Stimulated activated naive CD8-positive, alpha-beta T cell treated with anti-CD3 and anti-CD28 coated beads, Interleukin-15, Interleukin-2, amounts not matched to agents 100 ng/mL and 50 ng/mL, for 24 hours (primary cell): ENCODE measurements around the gene RYR3.

ENCODE experiments used
- H3K27ac Mint-ChIP-seq: one replicate; pipeline ENCODE4 v1.8.0; 2021; ENCODE audit warnings: mild to moderate bottlenecking, mixed read lengths
- H3K27me3 Mint-ChIP-seq: one replicate; pipeline ENCODE4 v1.8.0; 2021; ENCODE audit warnings: mixed read lengths
- H3K36me3 Mint-ChIP-seq: one replicate; pipeline ENCODE4 v1.8.0; 2021; ENCODE audit warnings: low read depth, mixed read lengths
- H3K4me1 Mint-ChIP-seq: one replicate; pipeline ENCODE4 v1.8.0; 2021; ENCODE audit warnings: low read depth, mixed read lengths
- H3K4me3 Mint-ChIP-seq: one replicate; pipeline ENCODE4 v1.8.0; 2021; ENCODE audit warnings: mild to moderate bottlenecking, mixed read lengths
- H3K9me3 Mint-ChIP-seq: one replicate; pipeline ENCODE4 v1.8.0; 2021; ENCODE audit warnings: mixed read lengths

Gene RYR3

DNA sequence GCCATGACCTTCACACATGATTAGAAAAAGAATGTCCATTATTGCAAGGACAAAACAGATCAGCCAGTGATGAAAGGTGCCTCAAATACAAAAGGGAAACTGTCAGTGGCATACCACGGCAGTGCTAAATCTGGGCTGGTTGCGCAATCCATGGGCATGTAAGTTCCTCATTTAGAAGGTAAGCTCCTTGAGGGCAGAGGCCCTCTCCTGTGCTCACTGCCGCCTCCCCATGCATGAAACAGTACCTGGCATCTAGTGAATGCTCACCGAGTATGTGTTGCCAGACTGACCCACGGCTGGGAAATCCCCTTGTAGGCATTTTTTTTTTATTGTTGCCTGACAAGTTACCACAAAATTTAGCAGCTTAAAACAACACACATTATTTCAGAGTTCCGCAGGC lies 345.4 kb downstream of the RYR3 start:
- Mint-ChIP-seq H3K4me1 (no peaks in the 10 kb centered on the region), H3K4me3 (no peak overlapping the region), H3K9me3 (no peaks in the 10 kb centered on the region), H3K36me3 (no peaks in the 10 kb centered on the region), H3K27ac (no peak overlapping the region), H3K27me3 (peaks cover 3% of the 10 kb centered on the region)

DNA sequence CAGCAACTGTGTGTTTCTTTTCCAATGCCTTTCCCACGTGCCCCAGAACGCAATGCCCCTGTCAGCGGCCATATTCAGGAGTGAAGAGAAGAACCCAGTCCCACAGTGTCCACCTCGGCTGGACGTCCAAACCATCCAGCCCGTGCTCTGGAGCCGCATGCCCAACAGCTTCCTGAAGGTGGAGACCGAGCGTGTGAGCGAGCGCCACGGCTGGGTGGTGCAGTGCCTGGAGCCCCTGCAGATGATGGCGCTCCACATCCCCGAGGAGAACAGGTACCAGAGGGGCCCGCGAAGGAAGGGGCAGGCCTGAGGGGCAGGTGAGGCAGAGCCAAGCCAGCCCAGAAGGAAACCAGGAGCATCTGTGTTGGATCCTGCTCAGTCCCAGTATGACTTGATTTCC lies 349.4 kb downstream of the RYR3 start:
- H3K27me3 Mint-ChIP-seq, result peaks cover 3% of the 10 kb centered on the region
- H3K27ac Mint-ChIP-seq, result no peak overlapping the region
- H3K9me3 Mint-ChIP-seq, result no peaks in the 10 kb centered on the region
- no peak overlapping the region for H3K4me3 Mint-ChIP-seq
- no peaks in the 10 kb centered on the region for H3K36me3 Mint-ChIP-seq
- no peaks in the 10 kb centered on the region for H3K4me1 Mint-ChIP-seq

DNA sequence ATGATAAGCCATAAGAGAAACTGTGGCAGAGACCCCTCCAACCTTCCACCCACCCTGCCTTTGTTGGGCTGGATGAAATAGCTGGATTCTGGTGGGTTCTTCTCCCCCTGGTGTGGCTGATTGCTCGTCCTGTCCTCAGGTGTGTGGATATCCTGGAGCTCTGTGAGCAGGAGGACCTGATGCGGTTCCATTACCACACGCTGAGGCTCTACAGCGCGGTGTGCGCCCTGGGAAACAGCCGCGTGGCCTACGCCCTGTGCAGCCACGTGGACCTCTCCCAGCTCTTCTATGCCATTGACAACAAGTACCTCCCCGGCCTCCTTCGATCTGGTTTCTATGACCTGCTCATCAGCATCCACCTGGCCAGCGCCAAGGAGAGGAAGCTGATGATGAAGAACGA lies 351.2 kb downstream of the RYR3 start:
- Mint-ChIP-seq H3K4me3 (no peak overlapping the region), H3K27me3 (peaks cover 6% of the 10 kb centered on the region), H3K9me3 (no peaks in the 10 kb centered on the region), H3K27ac (no peak overlapping the region), H3K4me1 (no peaks in the 10 kb centered on the region), H3K36me3 (no peaks in the 10 kb centered on the region)

DNA sequence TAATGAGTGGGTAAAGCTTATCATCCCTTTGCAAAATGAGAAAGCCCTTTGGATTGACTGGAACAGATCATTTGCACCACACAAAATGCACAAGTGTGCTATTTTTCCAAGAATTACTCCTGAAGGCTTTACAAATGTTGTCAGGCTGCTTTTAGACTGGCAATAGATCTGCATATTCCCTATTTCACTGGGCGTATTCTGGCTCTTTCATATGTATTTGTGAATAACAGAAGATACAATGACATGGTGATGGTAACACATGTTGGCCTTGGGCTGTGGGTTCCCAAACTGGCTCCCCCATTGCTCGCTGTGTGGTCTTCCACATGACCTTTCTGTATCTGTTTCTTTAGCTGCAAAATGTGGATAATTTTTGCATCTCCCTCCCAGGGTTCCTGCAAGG lies 354.2 kb downstream of the RYR3 start:
- peaks cover 3% of the 10 kb centered on the region for H3K27me3 Mint-ChIP-seq
- no peaks in the 10 kb centered on the region for H3K36me3 Mint-ChIP-seq
- no peak overlapping the region for H3K4me3 Mint-ChIP-seq
- H3K9me3 Mint-ChIP-seq, result no peaks in the 10 kb centered on the region
- H3K27ac Mint-ChIP-seq, result no peak overlapping the region
- H3K4me1 Mint-ChIP-seq, result no peaks in the 10 kb centered on the region

DNA sequence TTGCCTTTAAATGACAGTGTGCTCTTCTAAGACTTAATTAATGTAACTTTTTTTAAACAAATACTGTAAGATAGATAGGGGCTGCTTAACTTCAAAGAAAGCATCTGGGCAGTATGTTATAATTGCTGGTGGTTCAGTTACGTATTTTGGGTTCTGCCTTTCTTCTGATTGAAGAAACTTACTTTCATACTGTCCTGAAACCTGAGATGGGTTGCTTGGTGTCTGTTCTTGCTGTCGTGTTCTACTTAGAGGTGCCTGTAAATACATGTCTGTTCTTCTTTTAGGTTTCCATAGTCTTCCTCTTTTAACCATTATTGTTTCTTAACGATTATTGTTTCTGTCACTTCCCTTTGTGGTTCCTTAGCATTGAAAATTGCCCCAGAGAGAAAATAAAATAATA lies 359.8 kb downstream of the RYR3 start:
- Mint-ChIP-seq H3K27ac (no peak overlapping the region), H3K27me3 (peaks cover 39% of the 10 kb centered on the region), H3K4me3 (no peak overlapping the region), H3K9me3 (no peaks in the 10 kb centered on the region), H3K4me1 (no peaks in the 10 kb centered on the region), H3K36me3 (no peaks in the 10 kb centered on the region)

DNA sequence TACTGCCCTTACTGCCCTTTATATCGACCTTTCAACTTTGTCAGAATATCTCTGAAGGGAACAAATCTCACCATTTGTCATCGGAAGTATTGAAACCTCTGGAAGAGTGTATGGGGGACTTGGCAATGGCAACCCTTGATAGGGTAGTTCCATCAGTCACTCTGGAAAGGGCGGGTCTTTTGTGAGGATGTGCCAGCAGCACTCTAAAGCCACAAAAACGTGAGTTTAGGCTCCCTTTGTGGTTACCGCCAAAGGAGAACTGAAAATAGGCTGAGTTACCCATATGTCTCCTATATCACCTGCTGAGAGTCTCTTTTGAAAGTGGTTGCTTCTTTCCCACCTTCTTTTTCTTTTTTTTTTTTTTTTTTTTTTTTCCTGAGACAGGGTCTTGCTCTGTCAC lies 360.7 kb downstream of the RYR3 start:
- H3K27me3 Mint-ChIP-seq, result peaks cover 45% of the 10 kb centered on the region
- no peaks in the 10 kb centered on the region for H3K9me3 Mint-ChIP-seq
- no peaks in the 10 kb centered on the region for H3K4me1 Mint-ChIP-seq
- H3K36me3 Mint-ChIP-seq, result no peaks in the 10 kb centered on the region
- H3K27ac Mint-ChIP-seq, result no peak overlapping the region
- H3K4me3 Mint-ChIP-seq, result no peak overlapping the region

DNA sequence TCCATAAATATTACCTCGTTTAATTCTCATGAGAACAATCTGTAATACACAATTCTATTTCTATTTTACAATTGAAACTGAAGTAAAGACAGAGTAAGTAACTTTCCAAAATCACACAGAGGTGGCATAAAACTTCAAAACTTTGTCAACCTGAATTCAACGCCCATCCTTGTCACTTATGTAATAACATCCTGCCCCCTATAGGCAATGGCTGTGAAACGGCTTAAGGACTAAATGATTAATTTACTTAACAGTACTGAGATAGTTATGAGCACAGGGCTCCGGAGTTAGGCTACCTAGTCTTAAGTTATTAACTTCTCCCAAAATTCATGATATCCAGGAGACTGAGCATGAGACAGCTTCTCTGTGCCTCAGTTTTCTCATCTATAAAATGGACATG lies 364.5 kb downstream of the RYR3 start:
- Mint-ChIP-seq H3K27ac (no peak overlapping the region), H3K4me1 (no peaks in the 10 kb centered on the region), H3K36me3 (no peaks in the 10 kb centered on the region), H3K4me3 (no peak overlapping the region), H3K27me3 (peaks cover 42% of the 10 kb centered on the region), H3K9me3 (no peaks in the 10 kb centered on the region)

DNA sequence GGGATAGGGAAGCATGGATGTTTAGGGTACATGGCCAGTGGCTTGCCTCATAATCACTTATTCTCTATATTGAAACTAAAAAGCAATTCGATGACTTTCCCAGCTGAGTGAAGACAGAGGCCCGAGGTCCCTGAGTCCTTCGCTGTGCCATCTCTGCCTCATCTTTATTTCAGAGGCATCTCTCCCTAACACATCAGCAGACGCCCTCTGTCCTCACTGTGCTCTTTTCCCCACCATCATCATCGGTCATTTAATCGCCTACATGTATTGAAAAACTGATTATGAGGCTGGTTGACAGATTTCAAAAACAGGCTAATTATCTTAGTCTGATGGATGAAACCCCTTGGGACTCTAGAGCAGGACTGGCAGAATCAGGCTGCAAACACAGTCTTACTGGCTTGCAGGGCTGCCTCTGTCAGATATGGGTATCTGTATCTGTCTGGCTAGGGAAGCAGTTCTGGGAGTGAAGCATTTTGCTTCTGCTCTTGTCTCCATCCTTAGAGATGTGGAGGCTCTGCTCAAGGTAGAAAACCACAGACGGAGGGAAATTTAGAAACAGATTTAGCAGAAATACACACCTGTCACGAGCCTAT lies 366.6 kb downstream of the RYR3 start:
- Mint-ChIP-seq H3K27ac (no peak overlapping the region), H3K27me3 (peaks cover 38% of the 10 kb centered on the region), H3K4me1 (no peaks in the 10 kb centered on the region), H3K9me3 (no peaks in the 10 kb centered on the region), H3K4me3 (no peak overlapping the region), H3K36me3 (no peaks in the 10 kb centered on the region)

DNA sequence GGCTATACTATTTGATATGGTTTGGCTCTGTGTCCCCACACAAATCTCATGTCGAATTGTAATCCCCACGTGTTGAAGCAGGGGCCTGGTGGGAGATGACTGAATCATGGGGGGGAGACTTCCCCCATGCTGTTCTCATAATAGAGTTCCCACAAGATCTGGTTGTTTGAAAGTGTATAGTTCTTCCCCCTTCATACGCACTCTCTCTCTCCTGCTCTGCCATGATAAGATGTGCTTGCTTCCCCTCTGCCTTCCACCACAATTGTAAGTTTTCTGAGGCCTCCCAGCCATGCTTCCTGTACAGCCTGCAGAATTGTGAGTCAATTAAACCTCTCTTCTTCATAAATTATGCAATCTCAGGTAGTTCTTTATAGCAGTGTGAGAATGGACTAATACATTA lies 367.4 kb downstream of the RYR3 start:
- H3K4me1 Mint-ChIP-seq, result no peaks in the 10 kb centered on the region
- H3K27me3 Mint-ChIP-seq, result peaks cover 38% of the 10 kb centered on the region
- H3K9me3 Mint-ChIP-seq, result no peaks in the 10 kb centered on the region
- H3K27ac Mint-ChIP-seq, result no peak overlapping the region
- no peaks in the 10 kb centered on the region for H3K36me3 Mint-ChIP-seq
- no peak overlapping the region for H3K4me3 Mint-ChIP-seq

DNA sequence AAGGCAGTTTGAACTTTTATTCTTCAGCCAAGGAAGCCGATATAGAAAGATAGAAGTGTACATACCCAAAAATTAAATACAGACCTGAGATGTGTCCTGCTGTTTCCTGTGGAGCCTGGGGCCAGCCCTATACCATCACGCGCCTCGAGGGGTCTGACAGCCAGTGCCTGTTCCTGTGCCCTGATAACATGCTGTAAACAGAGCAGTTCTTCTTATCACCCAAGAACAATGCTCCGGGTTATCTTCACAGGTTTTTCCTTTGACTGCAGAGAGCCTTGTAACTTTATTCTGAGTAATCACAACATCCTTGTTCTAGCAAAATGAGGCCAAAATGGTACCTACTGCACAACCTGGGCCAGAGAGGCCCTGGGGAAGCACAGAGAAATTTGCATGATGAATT lies 367.8 kb downstream of the RYR3 start:
- Mint-ChIP-seq H3K4me1 (no peaks in the 10 kb centered on the region), H3K27ac (no peak overlapping the region), H3K36me3 (no peaks in the 10 kb centered on the region), H3K27me3 (peaks cover 39% of the 10 kb centered on the region), H3K4me3 (no peak overlapping the region), H3K9me3 (no peaks in the 10 kb centered on the region)

DNA sequence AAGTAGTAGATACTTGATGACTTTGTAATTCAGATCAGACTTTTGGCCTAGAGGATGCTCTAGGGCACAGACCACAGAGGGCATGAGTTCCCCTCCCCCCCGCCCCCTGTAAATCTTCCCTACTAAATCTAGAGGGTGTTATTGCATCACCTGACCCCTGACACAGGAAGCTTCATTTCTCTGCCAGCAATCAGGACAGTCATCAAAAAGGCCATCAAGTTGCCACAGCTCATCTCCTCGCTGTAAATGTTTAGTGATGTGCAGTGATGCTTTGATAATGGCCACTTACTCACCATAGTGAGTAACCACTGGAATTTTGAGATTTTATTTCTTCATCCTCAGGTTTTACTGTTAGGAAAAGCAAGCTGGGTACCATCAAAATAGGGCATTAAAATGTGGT lies 368.3 kb downstream of the RYR3 start:
- no peaks in the 10 kb centered on the region for H3K9me3 Mint-ChIP-seq
- no peaks in the 10 kb centered on the region for H3K4me1 Mint-ChIP-seq
- no peak overlapping the region for H3K4me3 Mint-ChIP-seq
- H3K27me3 Mint-ChIP-seq, result peaks cover 34% of the 10 kb centered on the region
- H3K27ac Mint-ChIP-seq, result no peak overlapping the region
- H3K36me3 Mint-ChIP-seq, result no peaks in the 10 kb centered on the region

DNA sequence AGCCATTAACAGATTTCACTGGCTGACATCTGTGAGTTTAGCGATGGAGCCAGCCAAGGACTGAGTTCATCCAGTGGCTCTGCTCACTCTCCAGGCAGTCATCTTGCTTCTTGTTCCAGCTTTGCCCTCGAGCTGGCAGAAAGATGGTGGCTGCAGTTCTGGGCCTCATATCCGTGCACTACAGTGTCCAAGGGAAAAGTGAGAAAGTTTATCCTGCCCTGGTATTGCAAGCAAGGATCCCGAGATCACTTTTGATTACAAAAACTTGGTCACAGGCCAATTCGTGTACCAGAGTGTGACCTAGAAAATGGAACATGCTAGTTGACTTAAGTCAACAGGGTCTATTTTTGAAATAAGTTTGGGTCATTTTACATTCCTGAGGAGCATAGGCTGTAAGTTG lies 369.6 kb downstream of the RYR3 start:
- Mint-ChIP-seq H3K4me3 (no peak overlapping the region), H3K27me3 (peaks cover 26% of the 10 kb centered on the region), H3K9me3 (no peaks in the 10 kb centered on the region), H3K4me1 (no peaks in the 10 kb centered on the region), H3K27ac (no peak overlapping the region), H3K36me3 (no peaks in the 10 kb centered on the region)

DNA sequence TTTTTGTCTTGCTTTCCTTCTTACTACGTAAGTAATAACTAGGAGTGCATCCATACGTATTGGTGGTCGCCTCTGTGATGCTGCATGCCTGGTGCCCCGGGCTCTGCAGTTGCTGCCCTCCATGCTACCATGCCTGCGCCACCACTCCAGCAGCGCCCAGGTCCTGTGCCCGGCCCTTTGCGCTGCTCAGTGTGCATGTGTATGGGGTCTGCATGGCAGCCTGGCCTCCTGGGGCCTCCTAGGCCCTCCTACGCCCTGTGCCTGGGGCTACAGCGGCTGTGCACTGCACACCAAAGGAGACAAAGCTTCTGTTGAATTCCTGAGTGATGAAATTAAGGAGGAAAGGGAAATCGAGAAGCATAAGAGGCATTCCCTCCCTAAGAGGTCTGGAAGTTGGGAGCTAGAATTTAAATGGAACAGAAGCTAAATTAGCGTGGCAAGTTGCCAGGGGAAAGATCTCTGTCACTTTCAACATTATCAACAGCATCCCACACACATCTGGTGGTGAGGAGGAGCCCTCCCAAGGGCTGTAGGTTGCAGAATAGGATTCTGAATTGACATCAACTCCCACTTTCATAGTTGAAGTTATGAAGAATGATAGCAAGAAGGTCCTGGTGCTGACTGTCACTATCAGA lies 382.5 kb downstream of the RYR3 start:
- Mint-ChIP-seq H3K27ac (no peak overlapping the region), H3K4me1 (no peaks in the 10 kb centered on the region), H3K27me3 (no peaks in the 10 kb centered on the region), H3K4me3 (no peak overlapping the region), H3K36me3 (no peaks in the 10 kb centered on the region), H3K9me3 (no peaks in the 10 kb centered on the region)

DNA sequence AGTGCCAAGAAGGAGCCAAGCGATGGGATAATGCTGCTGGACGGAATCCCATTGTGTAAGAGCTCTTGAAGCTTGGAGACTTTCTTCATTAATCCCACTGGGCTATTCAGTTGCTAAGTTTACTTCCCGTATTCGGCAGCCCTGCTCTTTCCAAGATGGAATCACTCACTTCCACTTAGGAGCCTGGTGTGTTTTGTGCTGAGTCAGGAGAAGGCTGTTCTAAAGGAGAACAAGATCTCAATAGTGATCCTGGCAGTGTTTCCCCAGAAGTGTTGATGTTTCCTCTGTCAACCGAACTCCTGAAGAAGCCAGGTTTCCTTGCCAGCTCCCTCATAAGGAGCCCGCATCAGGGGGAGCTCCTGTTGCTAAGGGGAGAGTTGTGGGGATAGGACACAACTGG lies 387.4 kb downstream of the RYR3 start:
- no peaks in the 10 kb centered on the region for H3K4me1 Mint-ChIP-seq
- no peaks in the 10 kb centered on the region for H3K27me3 Mint-ChIP-seq
- no peak overlapping the region for H3K27ac Mint-ChIP-seq
- H3K4me3 Mint-ChIP-seq, result no peak overlapping the region
- H3K36me3 Mint-ChIP-seq, result no peaks in the 10 kb centered on the region
- H3K9me3 Mint-ChIP-seq, result no peaks in the 10 kb centered on the region

DNA sequence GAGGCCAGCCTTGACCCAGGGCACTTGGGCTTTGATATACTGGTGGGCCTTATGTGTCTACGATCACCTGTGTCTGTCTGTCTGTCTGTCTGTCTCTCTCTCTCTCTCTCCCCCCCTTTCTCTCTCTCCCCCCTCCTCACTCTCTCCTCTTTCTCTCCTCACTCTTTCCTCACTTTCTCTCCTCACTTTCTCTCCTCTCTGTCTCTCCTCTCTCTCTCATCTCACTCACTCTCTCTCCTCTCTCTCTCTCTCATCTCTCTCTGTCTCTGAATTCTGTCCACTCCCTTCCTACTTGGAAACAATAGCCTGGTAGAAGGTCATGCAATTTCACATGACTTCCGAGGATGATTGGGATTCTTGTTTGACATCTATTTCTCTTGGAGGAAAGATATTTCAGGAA lies 388.4 kb downstream of the RYR3 start:
- Mint-ChIP-seq H3K27ac (no peak overlapping the region), H3K4me1 (no peaks in the 10 kb centered on the region), H3K27me3 (no peaks in the 10 kb centered on the region), H3K4me3 (no peak overlapping the region), H3K9me3 (no peaks in the 10 kb centered on the region), H3K36me3 (no peaks in the 10 kb centered on the region)

DNA sequence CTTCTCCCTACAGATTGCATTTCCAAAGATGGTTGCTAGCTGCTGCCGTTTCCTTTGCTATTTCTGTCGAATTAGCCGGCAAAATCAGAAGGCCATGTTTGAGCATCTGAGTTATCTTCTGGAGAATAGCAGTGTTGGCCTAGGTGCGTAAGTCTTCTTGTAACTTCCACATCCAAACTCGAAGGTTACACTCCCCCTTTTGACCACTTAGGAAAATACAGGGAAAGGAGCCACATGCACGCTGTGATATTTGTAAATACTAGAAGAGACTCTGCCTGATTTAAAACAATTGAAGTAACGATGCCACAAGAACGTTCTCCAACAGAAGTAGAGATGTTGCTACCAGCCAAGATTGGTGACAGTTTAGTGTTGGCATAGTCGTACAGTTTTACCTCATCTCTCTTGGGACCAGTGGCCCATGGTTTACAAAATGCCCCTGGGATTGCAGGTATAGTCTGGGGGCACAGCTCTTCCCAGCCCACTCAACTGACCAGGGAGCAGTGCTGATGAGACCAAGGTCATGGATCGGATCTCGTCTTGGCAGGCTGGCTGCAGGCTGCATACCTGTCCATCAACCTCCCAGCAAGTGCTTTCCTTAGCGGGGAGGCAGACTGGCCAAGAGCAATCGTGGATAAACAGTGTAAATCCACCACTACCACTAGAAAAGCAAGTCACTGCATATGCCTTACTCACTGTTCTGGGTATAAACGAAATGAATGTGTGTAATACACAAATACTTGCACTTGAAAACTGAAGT lies 389.1 kb downstream of the RYR3 start:
- Mint-ChIP-seq H3K27ac (no peak overlapping the region), H3K4me1 (no peaks in the 10 kb centered on the region), H3K9me3 (no peaks in the 10 kb centered on the region), H3K27me3 (no peaks in the 10 kb centered on the region), H3K36me3 (no peaks in the 10 kb centered on the region), H3K4me3 (no peak overlapping the region)
